ENCODE data around the gene TMPRSS7.

DNA sequence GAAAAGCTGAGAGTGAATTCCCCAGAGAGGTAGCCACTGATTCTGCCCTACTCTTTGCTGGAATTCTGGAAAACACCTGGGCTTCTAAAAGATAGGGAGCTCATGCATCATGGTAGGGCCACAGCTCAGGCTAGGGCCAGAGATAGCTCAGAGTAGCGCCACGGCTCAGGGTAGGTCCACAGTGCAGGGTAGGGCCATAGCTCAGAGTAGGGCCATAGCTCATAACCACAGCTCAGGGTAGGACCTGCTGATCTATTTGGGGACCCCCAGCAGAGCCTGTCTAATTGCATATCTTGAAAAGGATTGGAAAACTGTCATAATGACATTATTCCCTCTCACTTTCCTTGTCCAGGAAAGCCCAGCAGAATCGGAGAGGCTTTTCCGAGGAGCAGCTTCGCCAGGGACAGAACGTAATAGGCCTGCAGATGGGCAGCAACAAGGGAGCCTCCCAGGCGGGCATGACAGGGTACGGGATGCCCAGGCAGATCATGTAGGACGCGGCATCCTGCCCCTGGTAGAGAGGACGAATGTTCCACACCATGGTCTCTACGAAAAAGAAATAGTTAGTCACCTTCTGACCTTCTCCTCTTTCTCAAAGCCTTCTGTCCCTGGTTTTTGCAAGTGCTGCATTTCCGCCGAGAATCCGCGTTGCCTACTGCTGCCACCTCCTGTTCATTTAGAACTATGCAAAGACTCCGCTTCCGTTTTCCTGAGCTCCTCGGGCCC is 21.3 kb upstream of the TMPRSS7 start:
- peak; percentile 69 for TF ChIP-seq CTCF (IDR thresholded peaks at IDR 0.05; ENCODE audit: low read depth, low read length)
- TF ChIP-seq EZH2phosphoT487 (IDR thresholded peaks at IDR 0.05; ENCODE audit: low read depth), result no peak
